ENCODE data around the gene GLRA3. TPM values are rescaled to one million over a fixed set of nuclear protein-coding genes. Genes with fewer than 3 reads are reported as not detected.
"Not testable (repeated sequence)": the region's sequence is repeated elsewhere in the genome, so short reads cannot be mapped to it uniquely, and the experiment has no call there.

The GLRA3 gene
- total RNA-seq, 2 donors from 2014 or later, result not detected

- intact Hi-C loops (cut with DNase I), result loop anchor here in 1 of 2 donors (5.0 kb wide), 1 partner anchor 309 kb away; no protein-coding TSS in a partner anchor
- no peak for DNase-seq (ENCODE audit: low spot score)
These were observed 2.4 kb downstream of the GLRA3 start for GRCh38 chr4:174826660-174827059.

DNA sequence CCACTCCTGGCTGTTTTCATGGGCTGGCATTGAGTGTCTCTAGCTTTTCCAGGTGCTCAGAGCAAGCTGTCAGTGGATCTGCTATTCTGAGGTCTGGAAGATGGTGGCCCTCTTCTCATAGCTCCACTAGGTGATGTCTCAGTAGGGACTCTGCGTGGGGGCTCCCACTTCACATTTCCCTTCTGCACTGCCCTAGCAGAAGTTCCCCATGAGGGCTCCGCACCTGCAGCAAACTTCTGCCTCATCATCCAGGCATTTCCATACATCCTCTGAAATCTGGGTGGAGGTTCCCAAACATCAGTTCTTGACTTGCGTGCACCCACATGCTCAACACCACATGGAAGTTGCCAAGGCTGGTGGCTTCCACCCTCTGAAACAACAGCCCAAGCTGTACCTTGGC is 13.8 kb downstream of the GLRA3 start:
- intact Hi-C loops (cut with DNase I), result no loop called here
- no peak for DNase-seq (ENCODE audit: low spot score)

GRCh38 chr4:174813292-174813691 is 15.8 kb downstream of the GLRA3 start:
- intact Hi-C loops (cut with DNase I), result no loop called here
- DNase-seq (ENCODE audit: low spot score), result no peak

DNA sequence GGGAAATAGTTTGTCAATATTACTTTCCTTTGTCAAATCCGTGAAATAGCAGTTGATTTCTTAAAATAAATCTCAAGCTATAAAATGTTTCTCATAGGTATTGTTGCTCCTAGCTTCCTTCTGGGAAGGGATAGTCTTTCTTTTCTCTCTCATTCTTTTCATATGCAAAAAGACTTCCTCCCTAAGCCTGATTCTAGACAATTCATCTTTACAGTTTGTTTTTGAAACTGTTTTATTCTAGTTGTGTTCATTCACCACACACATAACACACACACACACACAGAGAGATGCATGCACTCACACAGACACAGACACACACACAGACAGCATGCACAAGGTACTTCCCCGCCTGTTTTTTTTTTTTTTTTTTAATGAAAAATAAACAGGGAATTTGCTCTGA is 18.2 kb downstream of the GLRA3 start:
- intact Hi-C loops (cut with DNase I), result no loop called here

GRCh38 chr4:174808836-174809235 is 20.2 kb downstream of the GLRA3 start:
- intact Hi-C loops (cut with DNase I), result no loop called here
- DNase-seq (ENCODE audit: low spot score), result no peak

More for the DNA sequence above, 18.2 kb downstream of the GLRA3 start:
- no peak for DNase-seq (ENCODE audit: low spot score)

- intact Hi-C loops (cut with DNase I), result no loop called here
- no peak for DNase-seq (ENCODE audit: low spot score)
These were observed 20.9 kb downstream of the GLRA3 start for GRCh38 chr4:174808119-174808518.

GRCh38 chr4:174805746-174806145 is 23.3 kb downstream of the GLRA3 start:
- intact Hi-C loops (cut with DNase I), result no loop called here
- no peak for DNase-seq (ENCODE audit: low spot score)

DNA sequence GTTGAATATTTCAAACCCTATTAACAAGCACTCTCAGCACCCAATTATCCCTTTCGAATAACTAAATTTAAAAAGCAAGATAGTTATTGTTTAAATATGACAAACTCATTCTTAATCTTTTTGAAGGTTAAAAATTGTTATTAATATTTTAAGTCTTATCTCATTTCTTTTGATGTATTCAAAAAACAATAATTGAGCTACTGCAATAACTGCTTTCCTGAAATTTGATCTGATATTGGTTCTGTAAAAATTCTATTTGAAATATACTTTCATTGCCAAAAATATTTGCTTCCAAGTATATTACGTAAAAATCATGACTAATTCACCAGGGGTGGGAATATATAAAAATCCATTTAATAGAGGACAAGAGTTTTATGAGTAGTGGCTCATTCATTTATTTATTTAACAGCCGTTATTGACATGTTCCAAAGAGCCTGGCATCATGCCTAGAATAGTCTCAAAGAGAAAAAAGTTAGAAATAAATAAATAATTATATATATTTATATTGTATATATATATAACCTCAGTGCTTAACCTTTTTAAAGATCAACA is 34.4 kb downstream of the GLRA3 start:
- intact Hi-C loops (cut with DNase I), result no loop called here

DNA sequence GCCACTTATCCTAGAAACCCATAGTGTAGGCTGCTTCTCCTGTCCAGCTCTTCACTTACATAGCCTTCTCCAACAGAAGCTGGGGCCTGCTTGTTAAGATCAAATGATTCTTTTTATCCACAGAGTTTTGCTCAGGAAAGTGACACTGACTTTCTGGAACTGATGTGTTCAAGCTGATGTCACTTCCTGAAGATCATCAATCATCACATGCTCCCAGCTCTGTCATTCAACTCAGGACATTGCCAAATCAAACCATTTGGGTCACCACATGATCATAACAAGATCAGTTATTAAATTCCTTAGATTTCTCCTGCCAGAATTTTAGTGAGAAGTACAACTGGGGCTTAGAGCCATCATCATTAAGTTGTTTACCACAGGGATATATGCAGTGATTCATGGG is 39.4 kb downstream of the GLRA3 start:
- intact Hi-C loops (cut with DNase I), result no loop called here
- DNase-seq (ENCODE audit: low spot score), result no peak

More for the DNA sequence above, 34.4 kb downstream of the GLRA3 start:
- DNase-seq (ENCODE audit: low spot score), result no peak

DNA sequence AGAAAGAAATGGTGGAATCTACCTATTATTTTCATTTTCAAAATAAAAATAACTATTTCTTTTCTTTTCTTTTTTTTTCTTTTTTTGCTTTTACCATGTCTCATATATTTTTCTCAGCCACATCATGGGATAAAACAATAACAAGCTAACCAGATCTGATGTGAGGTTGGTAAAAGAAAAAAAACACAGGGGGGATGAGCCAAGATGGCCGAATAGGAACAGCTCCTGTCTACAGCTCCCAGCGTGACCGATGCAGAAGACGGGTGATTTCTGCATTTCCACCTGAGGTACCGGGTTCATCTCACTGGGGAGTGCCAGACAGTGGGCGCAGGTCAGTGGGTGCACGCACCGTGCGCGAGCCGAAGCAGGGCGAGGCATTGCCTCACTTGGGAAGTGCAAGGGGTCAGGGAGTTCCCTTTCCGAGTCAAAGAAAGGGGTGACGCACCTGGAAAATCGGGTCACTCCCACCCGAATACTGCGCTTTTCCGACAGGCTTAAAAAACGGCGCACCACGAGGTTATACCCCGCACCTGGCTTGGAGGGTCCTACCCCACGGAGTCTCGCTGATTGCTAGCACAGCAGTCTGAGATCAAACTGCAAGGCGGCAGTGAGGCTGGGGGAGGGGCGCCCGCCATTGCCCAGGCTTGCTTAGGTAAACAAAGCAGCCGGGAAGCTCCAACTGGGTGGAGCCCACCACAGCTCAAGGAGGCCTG is 50.6 kb downstream of the GLRA3 start:
- DNase-seq (ENCODE audit: low spot score); intact Hi-C loops (cut with DNase I): not testable (repeated sequence)

- intact Hi-C loops (cut with DNase I), result no loop called here
- no peak for DNase-seq (ENCODE audit: low spot score)
These were observed 53.7 kb downstream of the GLRA3 start for GRCh38 chr4:174775366-174775765.

DNA sequence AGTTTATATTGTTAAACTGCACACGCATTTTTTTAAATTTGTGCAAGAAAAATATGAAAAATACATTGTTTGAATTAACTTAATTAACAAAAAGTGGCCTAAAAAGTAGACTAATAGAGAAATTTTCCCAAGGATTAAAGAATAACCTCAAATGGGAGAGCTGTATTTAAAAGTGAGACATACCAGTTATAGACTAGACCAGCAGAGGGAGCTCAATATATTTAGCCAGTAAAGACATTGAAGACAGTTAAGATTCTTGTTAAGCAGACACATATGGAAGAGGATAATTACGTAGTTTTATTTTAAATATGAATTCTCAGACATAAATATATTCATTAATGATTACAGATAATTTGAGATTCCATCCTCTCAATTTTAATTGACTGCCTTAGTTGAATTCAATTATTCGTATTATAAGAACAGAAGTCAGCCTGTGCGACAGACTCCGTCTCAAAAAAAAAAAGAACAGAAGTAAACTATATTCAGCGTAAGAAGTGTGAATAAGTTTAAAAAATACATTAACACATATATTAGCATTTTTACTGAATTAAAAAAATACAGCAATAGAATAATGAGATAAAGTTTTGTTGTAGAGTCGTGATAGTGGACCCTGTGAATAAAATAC is 64.8 kb downstream of the GLRA3 start:
- intact Hi-C loops (cut with DNase I), result no loop called here
- no peak for DNase-seq (ENCODE audit: low spot score)

- DNase-seq (ENCODE audit: low spot score), result no peak
- intact Hi-C loops (cut with DNase I), result no loop called here
These were observed 65.5 kb downstream of the GLRA3 start for GRCh38 chr4:174763454-174764104.

DNA sequence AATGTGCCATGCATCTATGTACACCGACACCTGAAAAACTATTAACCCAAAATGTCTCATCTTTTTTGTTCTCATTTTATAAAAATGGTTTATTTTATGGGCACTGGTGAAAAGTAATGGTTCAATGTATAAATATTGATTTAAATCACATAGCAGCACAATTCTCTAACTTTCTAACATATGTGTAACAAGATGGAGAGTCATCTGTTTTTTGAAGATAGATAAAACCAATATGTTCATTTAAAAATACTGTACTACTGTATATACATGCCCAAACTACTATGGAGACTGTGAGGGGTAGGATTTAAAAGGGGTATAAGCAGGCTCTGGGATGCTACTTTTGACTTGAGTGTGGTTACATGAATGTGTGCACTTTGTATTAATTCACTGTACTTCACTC is 67.6 kb downstream of the GLRA3 start:
- DNase-seq (ENCODE audit: low spot score), result no peak
- intact Hi-C loops (cut with DNase I), result no loop called here

- no peak for DNase-seq (ENCODE audit: low spot score)
- intact Hi-C loops (cut with DNase I), result no loop called here
These were observed 71.3 kb downstream of the GLRA3 start for GRCh38 chr4:174757736-174758135.

DNA sequence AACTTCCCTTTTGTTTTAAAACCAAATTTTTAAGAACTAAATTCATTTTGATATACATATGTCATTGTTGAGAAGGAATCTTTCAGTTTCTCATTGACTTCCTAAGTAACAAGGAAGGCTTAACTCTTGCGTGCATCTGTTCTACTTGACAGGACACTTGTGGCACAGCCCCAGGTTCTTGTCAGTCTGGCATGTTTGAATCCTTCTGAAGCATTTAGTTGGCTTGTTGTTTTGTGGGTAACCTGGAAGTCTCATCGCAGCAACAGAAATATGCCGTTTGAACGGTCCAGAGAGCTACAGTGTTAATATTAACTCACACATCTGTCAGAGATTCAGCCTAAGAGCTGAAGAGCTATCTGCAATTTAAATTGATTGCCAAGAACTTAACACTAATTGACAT is 76.0 kb downstream of the GLRA3 start:
- no peak for DNase-seq (ENCODE audit: low spot score)
- intact Hi-C loops (cut with DNase I), result no loop called here

GRCh38 chr4:174752026-174752425 is 77.0 kb downstream of the GLRA3 start:
- DNase-seq (ENCODE audit: low spot score), result no peak

DNA sequence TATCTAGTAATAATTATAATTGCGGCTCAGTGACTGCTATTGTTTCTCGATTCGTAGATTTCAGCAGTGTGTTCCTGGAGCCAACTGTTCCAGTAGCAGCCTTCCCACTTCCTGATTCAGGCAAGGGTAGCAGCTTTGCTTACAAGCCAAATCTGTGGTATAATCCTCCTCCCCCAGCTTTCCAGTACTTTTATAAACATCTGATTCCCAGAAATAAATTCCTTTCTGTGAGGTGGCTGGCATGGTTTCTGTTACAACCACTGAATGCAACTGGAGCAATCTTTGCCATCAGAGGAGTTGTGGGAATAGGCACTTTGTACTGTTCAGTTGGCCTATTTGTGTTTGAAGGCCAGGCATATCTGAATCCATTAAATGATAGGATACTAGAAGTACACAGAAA is 80.0 kb downstream of the GLRA3 start:
- intact Hi-C loops (cut with DNase I), result no loop called here
- DNase-seq (ENCODE audit: low spot score), result no peak

More at GRCh38 chr4:174752026-174752425, 77.0 kb downstream of the GLRA3 start:
- intact Hi-C loops (cut with DNase I), result no loop called here

DNA sequence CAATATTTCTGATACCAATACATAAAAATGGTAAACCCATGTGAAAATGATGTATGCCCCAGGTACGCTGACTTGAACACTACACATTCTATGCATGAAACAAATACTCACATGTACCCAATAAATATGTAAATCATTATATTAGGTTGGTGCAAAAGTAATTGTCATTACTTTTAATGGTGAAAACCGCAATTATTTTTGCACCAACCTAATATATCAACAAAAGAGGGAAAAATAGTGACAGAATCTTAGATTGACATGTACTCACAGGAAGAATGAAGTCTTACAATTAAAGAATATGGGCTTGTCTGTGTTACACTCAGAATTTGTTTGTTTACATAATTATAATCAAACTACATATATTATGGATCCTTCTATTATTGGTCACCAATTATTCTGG is 82.3 kb downstream of the GLRA3 start:
- intact Hi-C loops (cut with DNase I), result no loop called here
- no peak for DNase-seq (ENCODE audit: low spot score)

- intact Hi-C loops (cut with DNase I), result no loop called here
These were observed 86.5 kb downstream of the GLRA3 start for GRCh38 chr4:174742561-174742960.

More at GRCh38 chr4:174742561-174742960, 86.5 kb downstream of the GLRA3 start:
- no peak for DNase-seq (ENCODE audit: low spot score)
